Hepatic stellate cell (primary cell): ENCODE measurements around the gene HIBCH.
"Not testable (repeated sequence)": the region's sequence is repeated elsewhere in the genome, so short reads cannot be mapped to it uniquely, and the experiment has no call there.

Experiments
- DNase-seq: peaks from one replicate; pipeline ENCODE4 v3.0.0; 2011; ENCODE audit warnings: low spot score

Gene HIBCH

DNA sequence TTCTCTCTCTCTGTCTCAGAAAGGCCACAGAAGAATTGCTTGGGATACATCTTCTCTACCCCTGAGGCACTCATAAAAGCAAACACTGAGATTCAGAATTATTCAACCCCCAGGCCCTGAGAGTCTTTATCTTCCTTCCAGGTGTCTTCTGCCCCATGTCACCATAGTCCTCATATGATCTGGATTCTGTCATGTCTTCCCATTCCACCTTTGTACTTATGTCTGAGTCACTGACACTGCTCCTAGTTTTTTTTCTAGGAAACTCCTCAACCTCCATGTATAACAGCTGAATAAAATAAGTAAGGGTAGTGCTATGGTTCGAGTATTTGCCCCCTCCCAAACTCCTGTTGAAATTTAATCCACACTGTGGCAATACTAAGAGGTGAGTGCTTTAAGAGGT is 11.6 kb downstream of the HIBCH start:
- DNase-seq: no peak

DNA sequence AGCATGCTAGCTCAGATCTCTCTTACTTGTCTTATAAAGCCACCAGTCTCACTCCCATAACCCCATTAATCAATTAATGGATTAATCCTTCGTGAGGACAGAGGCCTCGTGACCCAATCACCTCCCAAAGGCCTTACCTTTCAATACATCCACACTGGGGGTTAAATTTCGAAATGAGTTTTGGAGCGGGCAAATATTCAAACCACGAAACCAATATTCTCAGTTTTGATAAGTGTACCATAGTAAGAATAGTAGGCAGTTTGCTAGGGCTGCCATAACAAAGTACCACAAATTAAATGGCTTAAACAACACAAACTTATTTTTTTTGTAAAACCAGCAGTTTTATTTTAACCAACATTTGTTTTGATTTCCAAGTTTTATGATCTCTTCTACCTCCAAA is 15.2 kb downstream of the HIBCH start:
- no peak for DNase-seq

GRCh38 chr2:190303647-190304046 is 16.0 kb downstream of the HIBCH start:
- DNase-seq: no peak

DNA sequence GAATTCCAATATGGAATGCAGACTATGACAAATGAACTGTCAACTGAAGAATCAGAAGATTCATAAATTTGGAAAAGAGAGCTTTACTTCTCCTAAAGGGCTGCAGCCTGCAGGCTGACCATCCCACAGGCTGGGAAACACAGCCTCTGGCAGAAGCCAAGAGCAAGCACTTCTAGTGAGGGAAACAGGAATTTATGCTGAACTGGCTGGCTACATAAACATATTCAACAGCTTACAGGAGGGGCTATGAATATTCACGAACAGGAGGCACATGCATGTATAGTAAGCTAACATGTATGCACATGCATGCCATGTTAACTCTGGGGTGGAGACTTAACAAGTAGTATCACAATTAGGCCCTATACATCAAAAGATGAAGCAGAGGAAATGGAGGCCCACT is 17.6 kb downstream of the HIBCH start:
- DNase-seq: no peak

DNA sequence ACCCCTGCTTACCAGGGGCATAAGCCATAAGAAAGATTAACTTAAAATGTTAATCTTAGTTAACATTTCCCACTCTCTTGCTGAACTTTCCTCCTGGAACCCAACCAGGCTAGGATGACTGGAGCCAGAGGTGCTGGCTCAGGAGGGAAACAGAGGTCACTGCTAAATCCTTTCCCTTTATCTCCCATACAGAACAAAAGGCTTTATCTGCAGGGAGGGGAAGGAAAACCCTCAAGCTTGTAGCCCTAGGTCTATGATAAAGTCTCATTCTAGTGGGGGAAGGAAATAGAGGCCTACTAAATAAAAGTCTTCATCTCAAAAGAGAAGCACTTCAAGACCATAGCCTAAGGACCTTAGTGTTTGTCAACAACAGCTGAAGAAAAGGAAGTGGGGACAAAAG is 18.6 kb downstream of the HIBCH start:
- no peak for DNase-seq

- not testable (repeated sequence) for DNase-seq
These were observed 21.7 kb downstream of the HIBCH start for GRCh38 chr2:190297880-190298279.

DNA sequence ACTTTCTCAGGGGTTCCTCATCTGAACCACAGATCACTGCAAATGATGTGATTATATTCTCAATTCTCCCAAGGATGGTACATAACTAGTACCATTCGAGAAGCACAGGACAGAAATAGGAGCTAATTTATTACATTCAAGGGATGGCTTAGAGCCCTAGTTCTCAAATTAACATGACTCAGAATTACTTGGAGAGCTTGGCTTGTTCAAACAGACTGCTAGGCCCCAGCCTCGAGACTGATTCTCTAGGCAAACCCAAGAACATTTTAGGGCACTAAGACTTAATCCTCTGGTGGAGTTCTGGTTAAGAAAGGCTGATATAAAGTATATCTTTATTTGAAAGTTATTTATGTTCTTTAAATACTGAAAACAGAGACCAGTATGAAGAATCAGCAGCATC is 35.8 kb downstream of the HIBCH start:
- DNase-seq: no peak

- no peak for DNase-seq
These were observed 38.9 kb downstream of the HIBCH start for GRCh38 chr2:190280565-190281350.

DNA sequence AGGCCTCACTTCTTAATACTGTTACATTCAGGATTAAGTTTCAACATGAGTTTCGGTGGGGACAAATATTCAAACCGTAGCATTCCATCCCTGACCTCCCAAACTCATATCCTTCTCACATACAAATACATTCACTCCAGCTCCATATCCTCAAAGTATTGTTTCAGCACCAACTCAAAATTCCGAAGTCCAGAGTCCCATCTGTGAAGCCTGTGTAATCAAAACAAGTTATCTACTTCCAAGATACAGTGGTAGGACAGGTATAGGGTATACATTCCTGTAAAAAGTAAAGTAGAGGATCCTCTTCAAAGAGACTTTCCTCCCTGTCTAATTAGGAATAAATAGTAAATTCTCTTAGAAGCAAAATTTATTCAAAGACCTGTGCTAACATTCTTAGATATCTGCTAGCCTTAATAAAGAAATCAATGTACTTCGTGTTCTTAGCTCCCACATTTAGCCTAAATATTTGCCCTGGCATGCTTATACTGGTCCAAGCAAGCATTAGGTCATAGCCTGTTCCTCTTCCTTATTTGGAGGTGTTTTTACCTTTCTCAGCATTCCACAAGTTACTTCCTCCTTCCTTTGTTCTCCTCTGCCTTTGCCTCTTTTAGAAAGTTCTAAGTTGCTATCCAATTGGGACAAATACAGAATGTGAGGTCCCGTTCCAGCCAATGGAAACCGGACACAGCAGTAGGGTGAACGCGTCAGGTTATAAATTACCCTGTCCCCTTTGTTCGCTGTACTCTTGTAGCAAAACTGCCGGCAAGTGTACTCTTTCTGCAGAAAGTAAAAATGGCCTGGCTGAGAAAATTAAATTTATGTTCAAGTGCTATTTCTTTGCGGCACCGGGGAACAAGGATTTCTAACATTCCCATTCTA is 40.1 kb downstream of the HIBCH start:
- not testable (repeated sequence) for DNase-seq

GRCh38 chr2:190277234-190278112 is 42.2 kb downstream of the HIBCH start:
- DNase-seq: no peak

DNA sequence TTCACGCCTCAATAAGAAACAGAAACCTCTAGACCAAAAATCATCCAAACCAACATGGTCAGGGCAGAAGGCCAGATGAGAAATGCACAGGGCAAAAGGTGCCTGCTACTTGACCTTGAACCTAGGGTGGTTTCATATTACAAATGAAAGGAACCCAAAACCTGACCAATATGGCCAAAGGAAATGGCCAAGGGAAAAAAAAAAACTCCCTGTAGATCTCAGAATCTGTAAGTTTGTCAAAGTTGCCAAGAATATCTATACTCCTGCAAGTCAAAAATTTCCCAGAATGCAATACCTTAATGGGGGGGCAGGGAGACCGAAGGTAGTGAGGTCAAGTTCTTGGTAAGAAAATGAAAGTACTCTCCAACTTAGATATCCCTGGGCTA is 47.2 kb downstream of the HIBCH start:
- DNase-seq: no peak

DNA sequence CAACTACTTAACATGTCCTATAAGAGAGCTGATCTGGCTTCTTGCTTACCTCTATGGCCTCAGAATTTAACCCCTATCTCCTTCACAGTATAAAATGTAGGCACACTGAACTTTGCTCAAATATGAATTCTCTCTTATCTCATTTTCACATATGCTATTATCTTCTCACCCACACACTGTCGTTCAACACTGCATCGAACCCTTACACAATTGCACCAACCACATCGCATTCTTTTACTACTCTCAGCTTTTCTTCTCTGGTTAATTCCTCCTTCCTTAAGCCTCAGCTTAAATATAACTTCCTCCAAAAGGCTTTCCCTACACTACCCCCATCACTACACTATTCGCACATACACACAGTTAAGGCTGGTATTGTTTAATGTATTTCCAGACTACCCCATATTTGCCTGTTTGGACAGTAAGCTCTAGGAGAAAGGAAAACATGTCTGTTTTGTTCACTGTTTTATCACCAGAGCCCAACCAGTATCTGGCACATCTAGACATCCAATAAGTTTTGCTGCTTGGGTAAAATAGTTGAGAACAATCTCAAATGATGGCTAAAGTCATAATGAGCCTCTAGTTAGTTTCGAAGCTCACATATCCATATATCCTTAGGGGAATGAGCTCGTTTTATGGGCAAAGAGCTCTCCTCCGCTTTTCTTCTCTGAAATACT is 47.7 kb downstream of the HIBCH start:
- DNase-seq: no peak

DNA sequence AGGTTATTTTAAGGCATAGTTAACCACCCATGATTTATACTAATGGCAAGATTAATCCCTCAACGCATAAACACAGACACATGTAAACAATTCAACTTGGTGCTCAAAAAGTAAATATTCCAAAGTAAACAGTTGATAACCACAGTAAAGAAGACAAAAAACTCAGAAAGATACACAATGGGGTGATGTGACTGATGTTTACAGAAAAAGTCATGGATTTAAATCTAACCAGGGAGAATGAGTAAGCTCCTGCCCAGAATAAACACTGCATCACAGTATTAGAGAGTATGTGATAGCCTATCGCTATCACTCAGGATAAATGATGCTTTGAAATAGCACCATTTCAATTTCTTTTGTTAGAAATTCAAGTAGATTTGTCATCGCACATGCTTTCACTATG is 49.3 kb downstream of the HIBCH start:
- DNase-seq: peak; percentile 10

DNA sequence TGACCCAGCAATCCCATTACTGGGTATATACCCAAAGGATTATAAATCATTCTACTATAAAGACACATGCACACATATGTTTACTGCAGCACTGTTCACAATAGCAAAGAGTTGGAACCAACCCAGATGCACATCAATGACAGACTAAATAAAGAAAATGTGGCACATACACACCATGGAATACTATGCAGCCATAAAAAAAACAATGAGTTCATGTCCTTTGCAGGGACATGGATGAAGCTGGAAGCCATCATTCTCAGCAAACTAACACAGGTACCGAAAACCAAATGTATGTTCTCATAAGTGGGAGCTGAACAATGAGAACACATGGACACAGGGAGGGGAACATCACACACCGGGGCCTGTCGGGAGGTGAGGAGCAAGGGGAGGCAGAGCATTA is 49.9 kb downstream of the HIBCH start:
- DNase-seq: not testable (repeated sequence)

- peak; percentile 14 for DNase-seq
These were observed 52.3 kb downstream of the HIBCH start for GRCh38 chr2:190267302-190267701.

DNA sequence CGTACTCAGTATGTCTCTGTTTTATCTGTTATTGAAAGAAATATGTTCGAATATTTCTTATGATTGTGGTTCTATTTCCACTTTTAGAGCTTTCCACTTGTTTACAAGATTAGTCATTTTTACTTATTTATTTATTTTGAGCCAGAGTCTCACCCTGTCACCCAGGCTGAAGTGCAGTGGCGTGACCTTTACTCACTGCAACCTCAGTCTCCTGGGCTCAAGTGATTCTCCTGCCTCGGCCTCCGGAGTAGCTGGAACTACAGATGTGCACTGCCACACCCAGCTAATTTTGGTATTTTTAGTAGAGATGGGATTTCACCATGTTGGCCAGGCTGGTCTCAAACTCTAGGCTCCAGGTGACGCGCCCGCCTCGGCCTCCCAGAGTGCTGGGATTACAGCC is 53.3 kb downstream of the HIBCH start:
- no peak for DNase-seq

DNA sequence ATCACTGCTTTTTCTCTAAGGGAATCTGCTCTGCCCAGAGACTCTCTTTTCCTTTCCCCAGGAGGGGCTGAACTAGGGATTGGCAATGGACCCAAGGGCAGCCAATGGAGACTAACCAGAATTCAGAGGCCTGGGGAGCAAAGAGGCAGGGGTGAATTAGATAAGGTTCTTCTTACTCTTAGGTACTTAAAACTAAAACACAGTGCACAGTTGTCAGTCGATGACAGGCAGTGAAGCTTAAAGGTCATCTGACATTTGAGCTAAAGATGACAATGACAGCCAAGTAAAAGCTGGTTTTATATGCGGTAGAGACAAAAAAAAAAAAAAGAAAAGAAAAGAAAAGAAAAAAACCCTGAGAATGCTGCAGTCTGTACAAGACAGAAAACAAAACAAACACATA is 57.8 kb downstream of the HIBCH start:
- no peak for DNase-seq

- DNase-seq: no peak
These were observed 63.5 kb downstream of the HIBCH start for GRCh38 chr2:190256087-190256486.

- no peak for DNase-seq
These were observed 64.0 kb downstream of the HIBCH start for GRCh38 chr2:190255676-190256075.

DNA sequence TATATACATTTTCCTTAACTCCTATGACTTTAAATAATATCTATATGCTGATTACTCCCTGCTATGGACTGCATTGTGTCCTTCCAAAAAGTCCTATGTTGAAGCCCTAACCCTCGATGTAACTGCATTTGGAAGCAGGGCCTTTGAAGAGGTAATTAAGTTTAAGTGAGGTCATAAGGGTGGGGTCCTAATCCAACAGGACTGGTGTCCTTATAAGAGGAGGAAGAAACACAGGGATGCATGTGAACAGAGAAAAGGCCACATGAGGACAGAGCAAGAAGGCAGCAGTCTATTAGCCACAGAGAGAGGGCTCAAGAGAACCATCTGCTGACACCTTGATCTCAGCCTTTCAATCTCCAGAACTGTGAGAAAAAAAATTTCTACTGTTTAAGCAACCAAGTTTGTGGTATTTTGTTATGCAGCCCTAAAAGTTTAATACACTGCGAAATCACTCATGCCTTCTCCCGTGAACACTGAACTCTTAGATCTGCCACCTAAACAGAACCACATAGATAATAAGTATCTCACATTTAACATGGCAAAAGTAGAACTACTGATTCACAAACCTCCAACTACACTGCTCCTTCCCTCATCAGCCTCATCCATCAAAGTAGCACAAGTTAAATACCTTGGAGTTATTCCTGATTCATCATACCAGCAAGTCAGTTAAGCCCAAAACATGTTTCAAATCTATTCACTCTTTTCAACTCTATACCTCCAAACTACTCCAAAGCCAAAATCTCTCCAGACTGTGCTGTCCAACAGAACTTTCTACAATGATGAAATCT is 65.4 kb downstream of the HIBCH start:
- DNase-seq: no peak

DNA sequence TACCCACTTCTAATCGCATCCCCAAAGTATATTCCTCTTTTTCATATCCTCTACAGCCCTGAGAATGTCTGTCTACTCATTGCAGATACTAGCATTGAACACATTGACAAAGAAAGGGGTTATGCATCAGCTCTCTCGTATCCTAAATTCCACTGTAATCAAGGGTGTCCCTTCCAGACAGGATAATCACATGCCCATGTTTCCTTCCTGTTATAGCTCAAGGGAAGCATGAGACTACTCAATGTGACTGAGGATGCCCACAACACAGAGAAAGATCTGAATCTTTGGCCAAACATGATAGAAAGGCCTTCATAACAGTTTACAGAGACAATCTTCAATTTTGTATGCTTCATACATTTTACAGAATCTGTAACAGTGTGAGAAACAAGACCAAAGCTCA is 69.2 kb downstream of the HIBCH start:
- DNase-seq: no peak
